ENCODE measurements around the gene MLLT6.

Gene MLLT6

DNA sequence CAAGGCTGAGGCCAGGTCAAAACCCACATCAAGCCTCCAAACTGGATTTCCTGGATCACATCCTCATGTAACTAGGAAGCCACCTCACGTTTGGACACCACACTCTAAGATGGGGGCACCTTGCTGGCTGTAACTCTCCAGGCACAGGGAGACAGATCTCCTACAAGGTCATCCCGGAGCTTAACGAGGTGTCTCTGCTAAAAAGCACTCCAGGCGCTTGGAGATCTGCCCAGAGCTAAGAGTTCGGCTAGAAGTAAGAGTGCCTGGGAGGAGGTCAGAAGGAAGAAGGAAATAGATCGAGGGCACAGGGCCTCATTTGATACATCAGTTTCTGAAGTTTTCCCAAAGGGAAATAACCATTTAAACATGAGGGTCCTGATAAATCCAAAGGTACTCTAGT is 63.3 kb downstream of the MLLT6 start:
- no peak for DNase-seq (ENCODE audit: low spot score)

DNA sequence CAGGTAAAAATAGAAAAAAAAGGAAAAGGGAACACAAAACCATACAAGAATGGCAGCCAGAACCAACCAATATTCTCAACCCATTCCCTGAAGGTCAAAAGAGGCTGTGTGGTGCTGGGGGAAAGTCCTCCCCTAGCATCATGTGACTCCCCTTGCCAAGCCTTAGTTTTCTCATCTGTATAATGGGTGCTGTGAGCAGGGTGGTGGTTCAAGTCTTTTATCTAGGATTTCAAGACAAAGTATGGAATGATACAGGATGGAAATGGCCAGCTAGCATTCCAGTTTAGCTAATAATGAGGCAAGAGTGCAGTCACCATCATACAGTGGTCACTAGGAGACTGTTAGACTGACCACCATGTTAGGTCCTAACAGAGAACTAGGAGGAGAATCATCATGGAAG is 68.2 kb downstream of the MLLT6 start:
- no peak for DNase-seq (ENCODE audit: low spot score)

DNA sequence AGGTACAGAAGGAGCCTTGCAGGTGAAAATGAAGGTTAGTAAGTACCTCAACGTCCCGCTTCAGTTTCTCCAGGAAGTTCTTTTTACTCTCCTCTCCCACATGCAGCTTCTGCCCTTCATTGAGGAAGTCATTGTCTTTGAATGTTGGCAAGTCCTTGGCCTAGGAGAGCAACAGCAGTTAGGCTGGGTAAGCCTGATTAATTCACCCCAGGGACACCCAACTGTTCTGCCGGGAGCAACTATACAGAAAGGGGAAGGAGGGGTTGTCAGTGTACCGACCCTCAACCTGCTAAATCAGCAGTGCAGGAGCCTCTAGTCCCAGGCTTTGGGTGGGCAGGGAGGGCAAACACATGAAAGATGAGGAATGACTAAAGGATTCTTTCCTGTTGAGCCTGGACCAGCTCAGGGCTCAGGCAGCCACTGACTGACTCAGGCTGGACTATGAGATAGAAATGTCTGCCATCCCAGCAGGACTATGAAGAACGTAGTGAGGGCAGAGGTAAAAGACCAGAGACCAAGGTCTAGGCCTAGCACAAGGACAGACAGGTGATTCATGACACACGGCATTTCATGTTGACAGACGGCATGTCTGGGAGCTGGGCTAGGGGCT is 72.7 kb downstream of the MLLT6 start:
- no peak for DNase-seq (ENCODE audit: low spot score)
